Right atrium auricular region (tissue), 2 donors: ENCODE data around the gene SRGAP1. TPM values are rescaled to one million over a fixed set of nuclear protein-coding genes. Genes with fewer than 3 reads are reported as not detected.

ENCODE experiments used
- DNase-seq: peaks from one replicate; pipeline ENCODE4 v3.0.0-alpha.2; 2019; ENCODE audit warnings: low spot score
- H3K27ac ChIP-seq, 2 donors: fragments of 200-600 bp; sonication (generic); 1 replicate in 1 of 2; 2 replicates in 1 of 2; pipeline ENCODE4 v1.5.1; 2016 to 2019
- H3K27me3 ChIP-seq, 2 donors: fragments of 200-600 bp; sonication (generic); one replicate each; pipeline versions ENCODE4 v1.5.1 to v1.6.0; 2017 to 2019
- H3K36me3 ChIP-seq: fragments of 200-600 bp; sonication (generic); one replicate; pipeline ENCODE4 v1.5.1; 2016
- H3K4me1 ChIP-seq, 2 donors: fragments of 200-600 bp; sonication (generic); one replicate each; pipeline versions ENCODE4 v1.5.1 to v1.6.0; 2017 to 2019
- H3K4me3 ChIP-seq, 2 donors: fragments of 200-600 bp; sonication (generic); 1 replicate in 1 of 2; 2 replicates in 1 of 2; pipeline ENCODE4 v1.5.1; 2017 to 2019; ENCODE audit warnings: mild to moderate bottlenecking in 1 of 2, moderate library complexity in 1 of 2
- H3K9me3 ChIP-seq, 2 donors: fragments of 200-600 bp; sonication (generic); one replicate each; pipeline ENCODE4 v1.5.1; 2019
- CTCF ChIP-seq, 2 donors: fragments of 200-600 bp; sonication (generic); IDR thresholded peaks; one replicate each; pipeline ENCODE4 v1.5.1; 2019; ENCODE audit warnings: antibody characterized with exemption in 2 of 2
- total RNA-seq, 2 donors: library from RNA; depleted of rRNA; stranded (reverse); fragments of >200 nt; gene quantifications; one replicate each; pipeline ENCODE4 v1.1.0, GENCODE V29; 2016

SRGAP1 gene
- total RNA-seq, 2 donors from 2014 or later = 1.4 to 3.3 TPM

DNA sequence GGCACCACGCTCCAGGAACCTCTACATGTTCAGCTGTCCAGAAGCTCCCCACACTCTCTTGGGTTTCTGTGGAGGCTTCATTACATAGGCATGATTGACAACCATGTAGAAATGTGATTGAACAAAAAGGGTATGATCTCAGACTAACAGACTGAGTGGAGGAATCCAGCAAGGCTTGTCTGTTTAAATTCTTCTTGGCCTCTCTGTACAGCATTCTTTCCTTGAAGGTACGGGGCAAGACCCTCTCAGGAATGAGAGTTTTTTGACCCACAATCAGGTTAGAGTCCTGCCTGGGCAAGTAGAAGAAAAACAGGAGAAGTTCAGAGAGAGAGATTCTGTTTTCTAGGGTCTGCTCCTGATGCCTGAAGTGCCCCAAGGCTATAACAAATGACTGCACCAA is 40.9 kb downstream of the SRGAP1 start:
- peaks cover 0 to 10% of the 10 kb centered on the region in 2 donors for H3K4me1 ChIP-seq

DNA sequence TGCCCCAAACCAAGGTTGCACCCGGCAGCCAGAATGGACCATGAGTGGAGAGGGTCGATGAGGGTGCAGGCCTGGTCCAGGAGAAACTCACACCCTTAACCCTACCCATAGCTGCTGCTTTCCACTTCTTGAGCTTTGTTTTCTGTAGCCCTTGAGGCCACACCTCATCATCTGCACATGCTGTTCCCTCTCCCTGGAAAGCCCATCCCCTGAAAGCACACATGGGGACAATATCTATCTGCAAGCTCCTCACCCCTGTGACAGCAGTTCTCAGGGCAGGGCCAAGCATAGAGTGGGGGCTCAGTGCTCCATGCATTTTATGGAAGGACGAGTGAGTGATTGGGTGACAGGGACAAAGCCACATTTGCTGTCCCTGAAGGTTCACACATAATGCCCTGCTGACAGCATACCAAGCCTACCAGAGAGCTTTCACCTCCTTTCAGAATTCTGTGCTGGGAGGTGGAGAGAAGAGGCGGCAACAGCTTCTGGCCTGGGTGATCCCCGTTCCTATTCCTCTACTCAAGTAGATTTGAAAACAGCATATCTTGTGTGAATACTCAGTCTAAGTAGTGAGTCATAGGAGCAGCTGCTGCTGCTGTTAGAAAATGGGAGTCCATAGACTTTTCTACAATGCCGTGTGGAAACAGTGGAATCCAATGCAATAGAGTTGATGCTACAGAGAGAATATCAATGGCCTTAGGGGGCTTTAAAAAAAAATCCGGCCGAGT is 44.6 kb downstream of the SRGAP1 start:
- no peaks in the 10 kb centered on the region for H3K36me3 ChIP-seq
- no peak for TF ChIP-seq CTCF (IDR thresholded peaks at IDR 0.05)
- no peak overlapping the region for H3K4me3 ChIP-seq
- no peak for DNase-seq
- H3K27ac ChIP-seq = no peak overlapping the region
- peaks cover 0 to 6% of the 10 kb centered on the region in 2 donors for H3K4me1 ChIP-seq
- no peaks in the 10 kb centered on the region for H3K27me3 ChIP-seq
- H3K9me3 ChIP-seq = no peaks in the 10 kb centered on the region

More for the DNA sequence above, 40.9 kb downstream of the SRGAP1 start:
- no peak overlapping the region for H3K27ac ChIP-seq
- no peak for DNase-seq
- TF ChIP-seq CTCF (IDR thresholded peaks at IDR 0.05) = no peak
- H3K27me3 ChIP-seq = no peaks in the 10 kb centered on the region
- no peaks in the 10 kb centered on the region for H3K9me3 ChIP-seq
- no peaks in the 10 kb centered on the region for H3K36me3 ChIP-seq
- no peak overlapping the region for H3K4me3 ChIP-seq

DNA sequence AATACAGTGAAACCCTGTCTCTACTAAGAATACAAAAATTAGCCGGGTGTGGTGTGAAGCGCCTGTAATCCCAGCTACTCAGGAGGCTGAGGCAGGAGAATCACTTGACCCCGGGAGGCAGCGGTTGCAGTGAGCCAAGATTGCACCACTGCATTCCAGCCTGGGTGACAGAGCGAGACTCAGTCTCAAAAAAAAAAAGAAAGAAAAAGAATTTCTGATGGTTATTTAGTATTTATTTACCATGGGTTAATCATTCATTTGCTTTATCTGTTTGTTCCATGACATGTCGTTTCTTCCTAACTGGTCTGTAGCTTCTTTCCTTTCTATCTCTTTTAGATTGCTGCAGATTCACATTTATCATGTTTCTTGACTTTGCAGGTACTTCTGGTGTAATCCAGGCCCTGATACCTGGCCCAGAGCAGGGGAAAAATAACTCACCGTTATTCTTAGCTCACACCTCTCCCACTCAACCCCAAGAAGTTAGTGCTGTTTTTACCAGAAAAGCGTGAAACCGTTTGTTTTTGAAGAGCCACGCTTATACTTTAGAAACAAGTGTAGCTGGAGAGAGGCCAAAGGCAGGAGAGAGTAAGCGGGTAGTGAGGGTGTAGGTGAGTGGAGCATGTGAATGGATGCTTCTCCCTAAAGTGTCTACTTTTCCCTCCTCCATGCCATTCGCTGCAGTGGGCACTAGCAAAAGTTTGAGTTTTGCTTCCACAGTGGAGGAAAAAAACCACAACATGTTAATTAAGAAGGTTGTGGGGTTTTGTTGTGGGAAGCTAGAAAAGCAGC is 45.4 kb downstream of the SRGAP1 start:
- no peaks in the 10 kb centered on the region for H3K36me3 ChIP-seq
- no peak overlapping the region for H3K4me3 ChIP-seq
- no peak overlapping the region for H3K27ac ChIP-seq
- no peaks in the 10 kb centered on the region for H3K27me3 ChIP-seq
- H3K9me3 ChIP-seq = no peaks in the 10 kb centered on the region
- H3K4me1 ChIP-seq = peaks cover 0 to 6% of the 10 kb centered on the region in 2 donors
- no peak for DNase-seq
- no peak for TF ChIP-seq CTCF (IDR thresholded peaks at IDR 0.05)

DNA sequence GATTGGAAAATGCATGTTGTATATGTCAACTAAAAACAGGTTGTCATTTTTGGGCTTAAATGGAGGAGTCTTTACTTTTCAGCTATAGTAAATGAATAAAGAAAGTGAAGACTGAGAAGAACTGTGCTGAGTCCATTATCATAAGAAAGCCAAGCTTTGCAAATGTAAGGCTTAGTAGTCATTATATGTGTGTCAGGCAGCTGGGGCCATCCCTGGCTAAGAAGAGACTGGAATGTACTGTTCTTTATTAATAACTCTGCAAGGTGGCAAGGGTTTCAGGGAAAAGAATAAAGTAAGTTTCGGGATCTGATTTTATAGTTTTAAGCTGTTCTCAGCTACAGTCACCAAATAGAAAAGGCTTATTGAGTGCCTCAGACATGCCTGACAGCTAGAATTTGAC is 48.7 kb downstream of the SRGAP1 start:
- no peak for DNase-seq
- peaks cover 0 to 14% of the 10 kb centered on the region in 2 donors for H3K4me1 ChIP-seq
- no peaks in the 10 kb centered on the region for H3K27me3 ChIP-seq
- no peaks in the 10 kb centered on the region for H3K36me3 ChIP-seq
- no peaks in the 10 kb centered on the region for H3K9me3 ChIP-seq
- no peak overlapping the region for H3K27ac ChIP-seq
- H3K4me3 ChIP-seq = no peak overlapping the region
- no peak for TF ChIP-seq CTCF (IDR thresholded peaks at IDR 0.05)

GRCh38 chr12:63894132-63894531 is 49.6 kb downstream of the SRGAP1 start:
- no peak overlapping the region for H3K4me3 ChIP-seq
- peaks cover 0 to 8% of the 10 kb centered on the region in 2 donors for H3K4me1 ChIP-seq
- no peak overlapping the region for H3K27ac ChIP-seq
- no peaks in the 10 kb centered on the region for H3K9me3 ChIP-seq
- no peak for TF ChIP-seq CTCF (IDR thresholded peaks at IDR 0.05)
- no peaks in the 10 kb centered on the region for H3K36me3 ChIP-seq
- no peak for DNase-seq
- no peaks in the 10 kb centered on the region for H3K27me3 ChIP-seq
